Neural cell (in vitro differentiated cells): ENCODE results near the gene RRP7A. TPM values are rescaled to one million over a fixed set of nuclear protein-coding genes. Genes with fewer than 3 reads are reported as not detected.
"Not testable (repeated sequence)": the region's sequence is repeated elsewhere in the genome, so short reads cannot be mapped to it uniquely, and the experiment has no call there.

Experiments used
- H2AFZ ChIP-seq: fragments of 200-600, 300-800 bp; sonication (generic), shearing (Covaris generic); 2 replicates; pipeline ENCODE4 v1.6.0; 2014; ENCODE audit warnings: low read depth, mild to moderate bottlenecking, antibody characterized with exemption, low read length, moderate library complexity
- H3F3A ChIP-seq: fragments of 200-600 bp; shearing (Covaris generic); 2 replicates; pipeline ENCODE4 v1.6.1; 2016; ENCODE audit warnings: mild to moderate bottlenecking, moderate library complexity, mixed read lengths, antibody characterized with exemption, low read length; ENCODE audit not compliant: insufficient read depth, poor library complexity, severe bottlenecking
- H3K27ac ChIP-seq: fragments of 200-600, 300-800 bp; sonication (generic), shearing (Covaris generic); 2 replicates; pipeline ENCODE4 v1.5.1; 2014; ENCODE audit warnings: mild to moderate bottlenecking, low read length, moderate library complexity
- H3K27me3 ChIP-seq: fragments of 300-800, 200-600 bp; sonication (generic), shearing (Covaris generic); 2 replicates; pipeline ENCODE4 v1.6.0; 2014; ENCODE audit warnings: mild to moderate bottlenecking, low read depth, low read length, moderate library complexity; ENCODE audit not compliant: insufficient read depth
- H3K36me3 ChIP-seq: fragments of 300-800, 200-600 bp; sonication (generic), shearing (Covaris generic); 2 replicates; pipeline ENCODE4 v1.5.1; 2014; ENCODE audit warnings: mild to moderate bottlenecking, antibody characterized with exemption, low read length, moderate library complexity; ENCODE audit not compliant: insufficient read depth
- H3K4me2 ChIP-seq: fragments of 300-800, 200-600 bp; sonication (generic), shearing (Covaris generic); 2 replicates; pipeline ENCODE4 v1.6.0; 2014; ENCODE audit warnings: mild to moderate bottlenecking, low read length
- H3K4me3 ChIP-seq: fragments of 300-800, 200-600 bp; sonication (generic), shearing (Covaris generic); 2 replicates; pipeline ENCODE4 v1.5.1; 2014; ENCODE audit warnings: mild to moderate bottlenecking, low read length, moderate library complexity
- H3K79me2 ChIP-seq: fragments of 200-600 bp; shearing (Covaris generic); replicated peaks from 2 replicates; pipeline ENCODE4 v1.6.0; 2014; ENCODE audit warnings: mild to moderate bottlenecking, low read length, moderate library complexity; ENCODE audit not compliant: insufficient read depth
- H3K9ac ChIP-seq: fragments of 300-800, 200-600 bp; sonication (generic), shearing (Covaris generic); 2 replicates; pipeline ENCODE4 v1.6.1; 2016; ENCODE audit warnings: mild to moderate bottlenecking, low read length, mixed read lengths
- H3K9me2 ChIP-seq: fragments of 200-600 bp; shearing (Covaris generic); 2 replicates; pipeline ENCODE4 v1.6.1; 2016; ENCODE audit warnings: mild to moderate bottlenecking, low read length, mixed read lengths; ENCODE audit not compliant: insufficient read depth
- H3K9me3 ChIP-seq: fragments of 200-600, 300-800 bp; sonication (generic), shearing (Covaris generic); 2 replicates; pipeline ENCODE4 v1.6.1; 2016; ENCODE audit warnings: mild to moderate bottlenecking, mixed run types, low read length, moderate library complexity, mixed read lengths
- H4K20me1 ChIP-seq: fragments of 200-600 bp; shearing (Covaris generic); 2 replicates; pipeline ENCODE4 v1.6.1; 2016; ENCODE audit warnings: mild to moderate bottlenecking, mixed run types; ENCODE audit not compliant: insufficient read depth
- EP300 ChIP-seq: fragments of 450-650 bp; conservative IDR thresholded peaks from 2 replicates; pipeline ENCODE4 v1.6.1; 2014; ENCODE audit warnings: antibody characterized with exemption, mild to moderate bottlenecking, moderate library complexity; ENCODE audit not compliant: poor library complexity, severe bottlenecking
- EZH2 ChIP-seq: fragments of 200-600, 300-800 bp; shearing (Covaris generic), sonication (generic); IDR thresholded peaks from 2 replicates; pipeline ENCODE4 v1.6.1; 2014; ENCODE audit warnings: antibody characterized with exemption, low read length, borderline replicate concordance, mild to moderate bottlenecking; ENCODE audit not compliant: insufficient read depth, poor library complexity, severe bottlenecking
- MXI1 ChIP-seq: fragments of 450-650 bp; conservative IDR thresholded peaks from 2 replicates; pipeline ENCODE4 v1.6.1; 2014; ENCODE audit warnings: antibody characterized with exemption, mild to moderate bottlenecking; ENCODE audit not compliant: poor library complexity, severe bottlenecking
- POLR2AphosphoS5 ChIP-seq: IDR thresholded peaks from 2 replicates; pipeline ENCODE4 v1.6.1; 2012
- RAD21 ChIP-seq: fragments of 450-650 bp; conservative IDR thresholded peaks from 2 replicates; pipeline ENCODE4 v1.6.1; 2014; ENCODE audit warnings: antibody characterized with exemption, mild to moderate bottlenecking, moderate library complexity
- SMC3 ChIP-seq: fragments of 450-650 bp; conservative IDR thresholded peaks from 2 replicates; pipeline ENCODE4 v1.6.1; 2014; ENCODE audit warnings: antibody characterized with exemption, mild to moderate bottlenecking, moderate library complexity; ENCODE audit not compliant: poor library complexity
- TAF1 ChIP-seq: IDR thresholded peaks from 2 replicates; pipeline ENCODE4 v1.6.1; 2012; ENCODE audit warnings: low read depth
- polyA plus RNA-seq: library from polyadenylated mRNA; depleted of rRNA; stranded (reverse); fragments of >200 nt; gene quantifications from 2 replicates; pipeline ENCODE4 v1.2.3, GENCODE V29; 2014
- TF ChIP-seq, protein P1 (sequence below): fragments of 450-650 bp; IDR thresholded peaks from 2 replicates; pipeline ENCODE4 v1.5.1; 2014; ENCODE audit warnings: antibody characterized with exemption, mild to moderate bottlenecking, moderate library complexity; ENCODE audit not compliant: poor library complexity, severe bottlenecking
- TF ChIP-seq, protein P2 (sequence below): IDR thresholded peaks from 2 replicates; pipeline ENCODE4 v1.6.1; 2012; ENCODE audit warnings: borderline replicate concordance

Gene RRP7A
- polyA plus RNA-seq, 1 donor from 2014 or later: 27.8 TPM

DNA sequence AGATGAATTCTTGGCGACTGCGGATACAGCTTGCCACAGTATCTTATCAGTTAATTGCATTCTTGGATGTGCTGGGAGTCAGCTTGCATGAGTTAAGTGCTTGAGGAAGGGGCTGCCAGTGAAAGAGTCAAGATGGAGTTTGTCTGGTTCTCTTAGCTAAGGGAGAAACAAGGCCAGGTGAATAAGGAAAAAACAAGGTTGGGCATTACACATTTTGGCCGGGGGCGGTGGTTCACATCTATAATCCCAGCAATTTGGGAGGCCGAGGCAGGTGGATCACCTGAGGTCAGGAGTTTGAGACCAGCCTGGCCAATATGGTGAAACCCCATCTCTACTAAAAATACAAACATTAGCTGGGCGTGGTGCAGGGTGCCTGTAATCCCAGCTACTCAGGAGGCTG is 28.5 kb upstream of the RRP7A start:
- not testable (repeated sequence) for H3K36me3 ChIP-seq, H3K79me2 ChIP-seq, H3K27ac ChIP-seq, H3F3A ChIP-seq, H3K9me3 ChIP-seq, H2AFZ ChIP-seq, H3K4me2 ChIP-seq, H3K9ac ChIP-seq, H3K9me2 ChIP-seq, H3K27me3 ChIP-seq, H4K20me1 ChIP-seq, H3K4me3 ChIP-seq

DNA sequence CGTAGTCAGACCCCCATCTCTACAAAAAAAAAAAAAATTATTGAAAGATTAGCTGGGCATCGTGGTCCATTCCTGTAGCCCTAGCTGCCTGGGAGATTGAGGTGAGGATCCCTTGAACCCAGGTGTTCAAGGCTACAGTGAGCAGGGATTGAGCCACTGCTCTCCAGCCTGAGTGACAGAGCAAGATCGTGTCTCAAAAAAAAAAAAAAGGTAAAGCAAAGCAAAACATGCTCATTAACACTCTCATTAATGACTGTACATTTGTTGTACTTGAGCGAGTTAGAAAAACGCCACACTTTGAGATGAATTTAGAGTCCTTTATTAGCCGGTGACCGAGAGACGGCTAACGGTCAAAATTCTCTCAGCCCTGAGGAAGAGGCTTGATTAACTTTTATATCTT is 28.0 kb upstream of the RRP7A start:
- Histone ChIP-seq H3K4me3 (no peak overlapping the region), H3F3A (no peaks in the 10 kb centered on the region), H3K79me2 (no peaks in the 10 kb centered on the region), H3K9me2 (no peaks in the 10 kb centered on the region), H3K27ac (no peak overlapping the region), H3K9ac (no peak overlapping the region), H3K9me3 (no peaks in the 10 kb centered on the region), H3K4me2 (no peak overlapping the region), H3K27me3 (no peaks in the 10 kb centered on the region), H2AFZ (no peak overlapping the region), H3K36me3 (no peaks in the 10 kb centered on the region), H4K20me1 (no peaks in the 10 kb centered on the region)
- TF ChIP-seq TAF1 (no peak), EZH2 (no peak), SMC3 (no peak), POLR2AphosphoS5 (no peak), MXI1 (no peak), RAD21 (no peak), EP300 (no peak)
- TF ChIP-seq, protein P1, sequence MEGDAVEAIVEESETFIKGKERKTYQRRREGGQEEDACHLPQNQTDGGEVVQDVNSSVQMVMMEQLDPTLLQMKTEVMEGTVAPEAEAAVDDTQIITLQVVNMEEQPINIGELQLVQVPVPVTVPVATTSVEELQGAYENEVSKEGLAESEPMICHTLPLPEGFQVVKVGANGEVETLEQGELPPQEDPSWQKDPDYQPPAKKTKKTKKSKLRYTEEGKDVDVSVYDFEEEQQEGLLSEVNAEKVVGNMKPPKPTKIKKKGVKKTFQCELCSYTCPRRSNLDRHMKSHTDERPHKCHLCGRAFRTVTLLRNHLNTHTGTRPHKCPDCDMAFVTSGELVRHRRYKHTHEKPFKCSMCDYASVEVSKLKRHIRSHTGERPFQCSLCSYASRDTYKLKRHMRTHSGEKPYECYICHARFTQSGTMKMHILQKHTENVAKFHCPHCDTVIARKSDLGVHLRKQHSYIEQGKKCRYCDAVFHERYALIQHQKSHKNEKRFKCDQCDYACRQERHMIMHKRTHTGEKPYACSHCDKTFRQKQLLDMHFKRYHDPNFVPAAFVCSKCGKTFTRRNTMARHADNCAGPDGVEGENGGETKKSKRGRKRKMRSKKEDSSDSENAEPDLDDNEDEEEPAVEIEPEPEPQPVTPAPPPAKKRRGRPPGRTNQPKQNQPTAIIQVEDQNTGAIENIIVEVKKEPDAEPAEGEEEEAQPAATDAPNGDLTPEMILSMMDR: no peak
- TF ChIP-seq, protein P2, sequence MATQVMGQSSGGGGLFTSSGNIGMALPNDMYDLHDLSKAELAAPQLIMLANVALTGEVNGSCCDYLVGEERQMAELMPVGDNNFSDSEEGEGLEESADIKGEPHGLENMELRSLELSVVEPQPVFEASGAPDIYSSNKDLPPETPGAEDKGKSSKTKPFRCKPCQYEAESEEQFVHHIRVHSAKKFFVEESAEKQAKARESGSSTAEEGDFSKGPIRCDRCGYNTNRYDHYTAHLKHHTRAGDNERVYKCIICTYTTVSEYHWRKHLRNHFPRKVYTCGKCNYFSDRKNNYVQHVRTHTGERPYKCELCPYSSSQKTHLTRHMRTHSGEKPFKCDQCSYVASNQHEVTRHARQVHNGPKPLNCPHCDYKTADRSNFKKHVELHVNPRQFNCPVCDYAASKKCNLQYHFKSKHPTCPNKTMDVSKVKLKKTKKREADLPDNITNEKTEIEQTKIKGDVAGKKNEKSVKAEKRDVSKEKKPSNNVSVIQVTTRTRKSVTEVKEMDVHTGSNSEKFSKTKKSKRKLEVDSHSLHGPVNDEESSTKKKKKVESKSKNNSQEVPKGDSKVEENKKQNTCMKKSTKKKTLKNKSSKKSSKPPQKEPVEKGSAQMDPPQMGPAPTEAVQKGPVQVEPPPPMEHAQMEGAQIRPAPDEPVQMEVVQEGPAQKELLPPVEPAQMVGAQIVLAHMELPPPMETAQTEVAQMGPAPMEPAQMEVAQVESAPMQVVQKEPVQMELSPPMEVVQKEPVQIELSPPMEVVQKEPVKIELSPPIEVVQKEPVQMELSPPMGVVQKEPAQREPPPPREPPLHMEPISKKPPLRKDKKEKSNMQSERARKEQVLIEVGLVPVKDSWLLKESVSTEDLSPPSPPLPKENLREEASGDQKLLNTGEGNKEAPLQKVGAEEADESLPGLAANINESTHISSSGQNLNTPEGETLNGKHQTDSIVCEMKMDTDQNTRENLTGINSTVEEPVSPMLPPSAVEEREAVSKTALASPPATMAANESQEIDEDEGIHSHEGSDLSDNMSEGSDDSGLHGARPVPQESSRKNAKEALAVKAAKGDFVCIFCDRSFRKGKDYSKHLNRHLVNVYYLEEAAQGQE: no peak

DNA sequence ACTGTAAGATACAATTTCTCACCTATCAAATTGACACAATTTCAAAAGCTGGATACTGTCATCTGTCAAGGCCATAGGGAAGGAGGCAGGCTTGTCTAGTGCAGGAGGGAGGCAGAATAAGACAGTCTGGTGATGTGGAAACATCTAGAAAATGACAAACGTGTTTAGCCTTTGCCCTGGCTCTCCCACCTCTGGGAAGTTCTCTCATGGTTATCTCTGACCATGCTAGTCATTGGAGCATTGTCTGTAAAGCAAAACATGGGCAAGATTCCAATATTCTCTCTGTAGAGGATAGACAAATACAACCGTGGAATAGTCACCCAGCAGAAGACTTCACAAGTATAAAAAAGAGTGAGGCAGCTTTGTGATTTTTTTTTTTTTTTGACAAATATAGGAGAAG is 25.1 kb upstream of the RRP7A start:
- H3K9ac ChIP-seq: no peak overlapping the region
- TF ChIP-seq RAD21 (no peak), MXI1 (no peak), EP300 (no peak), EZH2 (no peak)
- TF ChIP-seq, protein P1: no peak
- TF ChIP-seq, protein P2: no peak

More for the DNA sequence above, 25.1 kb upstream of the RRP7A start:
- H3K27ac ChIP-seq: no peak overlapping the region
- no peaks in the 10 kb centered on the region for H3K36me3 ChIP-seq
- no peak overlapping the region for H3K4me2 ChIP-seq
- H2AFZ ChIP-seq: no peak overlapping the region
- H3K4me3 ChIP-seq: no peak overlapping the region
- no peaks in the 10 kb centered on the region for H4K20me1 ChIP-seq
- H3K79me2 ChIP-seq: no peaks in the 10 kb centered on the region
- no peaks in the 10 kb centered on the region for H3K27me3 ChIP-seq
- no peaks in the 10 kb centered on the region for H3F3A ChIP-seq
- no peaks in the 10 kb centered on the region for H3K9me2 ChIP-seq
- H3K9me3 ChIP-seq: no peaks in the 10 kb centered on the region
